ENCODE data around the gene FBXO28. TPM values are rescaled to one million over a fixed set of nuclear protein-coding genes. Genes with fewer than 3 reads are reported as not detected.

FBXO28 gene
- polyA plus RNA-seq, 1 of the 3 experiments (the other 2 are of a cell fraction): 8.1 TPM

DNA sequence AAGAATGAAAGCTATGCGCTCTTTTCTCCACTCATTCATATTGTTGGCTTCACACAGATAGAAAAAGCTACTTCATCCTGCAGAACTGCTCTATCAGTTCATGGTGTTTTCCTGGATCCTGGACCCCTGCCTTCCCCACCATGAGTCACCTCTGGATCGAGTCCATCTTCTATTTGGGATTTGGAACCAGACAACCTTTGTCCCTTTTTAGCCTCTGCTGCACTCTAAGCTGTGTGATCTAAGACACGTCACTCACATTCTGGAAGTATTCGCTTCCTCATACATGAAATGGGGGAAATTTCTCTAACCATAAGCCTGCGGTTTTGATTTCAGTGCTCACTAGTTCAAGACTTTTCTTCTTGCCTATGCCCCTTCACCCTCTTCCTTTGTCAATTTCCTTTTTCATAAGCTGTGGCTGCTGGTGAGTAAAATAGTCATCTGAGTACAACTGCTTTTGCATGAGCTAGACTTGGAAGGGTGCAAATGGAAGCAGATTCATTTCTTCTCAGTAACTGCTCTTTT lies 55.0 kb downstream of the FBXO28 start:
- H3K4me1 ChIP-seq (ENCODE audit: control insufficient read depth in 1 of 2, insufficient read depth in 2 of 2, low read depth in 1 of 2, low read length in 1 of 2): 0 out of 4 replicates have a peak, but pooled peaks cover 0 to 3% of the 10 kb centered on the region in 2 experiments
- peak overlapping the region; percentile 82; the same call in 1 of the 2 replicates for H2AFZ ChIP-seq (ENCODE audit: low read depth)
- H3K4me3 ChIP-seq (ENCODE audit: low read depth in 2 of 2, low read length in 1 of 2): peak overlapping the region in 1 of 2 experiments; percentile 7; a peak in 1 of 4 replicates

GRCh38 chr1:224169718-224170270 lies 55.9 kb downstream of the FBXO28 start:
- H3K9ac ChIP-seq: no peak overlapping the region
- no peaks in the 10 kb centered on the region for H3K9me2 ChIP-seq
- H3K36me3 ChIP-seq (replicated peaks in 1 of 2; ENCODE audit: control insufficient read depth in 1 of 2, insufficient read depth in 2 of 2, low read length in 1 of 2): no peaks in the 10 kb centered on the region
- ChIA-PET POLR2A (interaction anchor here (0.9 kb wide), 1 partner anchor 13 kb away, joined by 3 read pairs; no protein-coding TSS in a partner anchor), CTCF (interaction anchor here (0.8 to 1.7 kb wide), 5 partner anchors 8 to 164 kb away, joined by 3 to 6 read pairs (median 4); no protein-coding TSS in a partner anchor)
- H4K20me1 ChIP-seq (ENCODE audit: insufficient read depth): no peaks in the 10 kb centered on the region
- TF ChIP-seq CHD2 (IDR thresholded peaks at IDR 0.05; ENCODE audit: low read length, partially characterized antibody) (no peak), NRF1 (IDR thresholded peaks at IDR 0.05; ENCODE audit: low read depth, low read length) (no peak), POLR2AphosphoS5 (IDR thresholded peaks at IDR 0.05; ENCODE audit: low read depth, low read length) (no peak), TEAD4 (IDR thresholded peaks at IDR 0.05; ENCODE audit: borderline replicate concordance, insufficient read depth) (no peak), YY1 (IDR thresholded peaks at IDR 0.05; ENCODE audit: low read depth) (no peak), RXRA (IDR thresholded peaks at IDR 0.05; ENCODE audit: borderline replicate concordance, low read depth) (no peak), USF1 (IDR thresholded peaks at IDR 0.05; ENCODE audit: borderline replicate concordance, low read depth) (no peak)
- TF ChIP-seq, protein P1, sequence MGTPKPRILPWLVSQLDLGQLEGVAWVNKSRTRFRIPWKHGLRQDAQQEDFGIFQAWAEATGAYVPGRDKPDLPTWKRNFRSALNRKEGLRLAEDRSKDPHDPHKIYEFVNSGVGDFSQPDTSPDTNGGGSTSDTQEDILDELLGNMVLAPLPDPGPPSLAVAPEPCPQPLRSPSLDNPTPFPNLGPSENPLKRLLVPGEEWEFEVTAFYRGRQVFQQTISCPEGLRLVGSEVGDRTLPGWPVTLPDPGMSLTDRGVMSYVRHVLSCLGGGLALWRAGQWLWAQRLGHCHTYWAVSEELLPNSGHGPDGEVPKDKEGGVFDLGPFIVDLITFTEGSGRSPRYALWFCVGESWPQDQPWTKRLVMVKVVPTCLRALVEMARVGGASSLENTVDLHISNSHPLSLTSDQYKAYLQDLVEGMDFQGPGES (IDR thresholded peaks at IDR 0.05; ENCODE audit: low read depth, low read length): no peak
- H3K27me3 ChIP-seq (ENCODE audit: insufficient read depth): no peaks in the 10 kb centered on the region
- H3F3A ChIP-seq (replicated peaks; ENCODE audit: insufficient read depth): peaks cover 13% of the 10 kb centered on the region
- no peak overlapping the region for H3K4me3 ChIP-seq (ENCODE audit: low read depth in 2 of 2, low read length in 1 of 2)
- peak overlapping the region; percentile 67; the same call in 1 of the 2 replicates for H3K4me2 ChIP-seq
- WGBS (ENCODE audit: low lambda C conversion rate): 91% methylated on average over 4 of the region's 4 CpGs
- no peaks in the 10 kb centered on the region for H3K9me3 ChIP-seq
- DNase-seq: no peak
- 0 out of 4 replicates have a peak, but pooled peaks cover 0 to 3% of the 10 kb centered on the region in 2 experiments for H3K4me1 ChIP-seq (ENCODE audit: control insufficient read depth in 1 of 2, insufficient read depth in 2 of 2, low read depth in 1 of 2, low read length in 1 of 2)
- H2AFZ ChIP-seq (ENCODE audit: low read depth): no peak overlapping the region
- H3K27ac ChIP-seq (ENCODE audit: low read depth in 2 of 2, low read length in 1 of 2): no peak overlapping the region
- H3K79me2 ChIP-seq (ENCODE audit: insufficient read depth): no peaks in the 10 kb centered on the region

More for the DNA sequence above, 55.0 kb downstream of the FBXO28 start:
- Histone ChIP-seq H3K79me2 (ENCODE audit: insufficient read depth) (no peaks in the 10 kb centered on the region), H3K27me3 (ENCODE audit: insufficient read depth) (no peaks in the 10 kb centered on the region), H3K4me2 (peak overlapping the region; percentile 67; the same call in 1 of the 2 replicates), H3F3A (replicated peaks; ENCODE audit: insufficient read depth) (peaks cover 17% of the 10 kb centered on the region), H4K20me1 (ENCODE audit: insufficient read depth) (no peaks in the 10 kb centered on the region), H3K9ac (peak overlapping the region; percentile 28; the same call in 1 of the 2 replicates), H3K27ac (ENCODE audit: low read depth in 2 of 2, low read length in 1 of 2) (peak overlapping the region in 1 of 2 experiments; percentile 70; a peak in 2 of 4 replicates), H3K36me3 (replicated peaks in 1 of 2; ENCODE audit: control insufficient read depth in 1 of 2, insufficient read depth in 2 of 2, low read length in 1 of 2) (no peaks in the 10 kb centered on the region), H3K9me2 (no peaks in the 10 kb centered on the region), H3K9me3 (no peaks in the 10 kb centered on the region)
- no peak for DNase-seq
- peak; percentile 15; the same call in 1 of the 2 replicates for TF ChIP-seq TEAD4 (IDR thresholded peaks at IDR 0.05; ENCODE audit: borderline replicate concordance, insufficient read depth)
- peak; percentile 80 for TF ChIP-seq NFIC (IDR thresholded peaks at IDR 0.05; ENCODE audit: borderline replicate concordance)
- peak; percentile 48 for TF ChIP-seq JUND (IDR thresholded peaks at IDR 0.05)
- no peak for TF ChIP-seq USF1 (IDR thresholded peaks at IDR 0.05; ENCODE audit: borderline replicate concordance, low read depth)
- TF ChIP-seq NRF1 (IDR thresholded peaks at IDR 0.05; ENCODE audit: low read depth, low read length): no peak
- TF ChIP-seq RXRA (IDR thresholded peaks at IDR 0.05; ENCODE audit: borderline replicate concordance, low read depth): peak; percentile 63; the same call in 1 of the 2 replicates
- TF ChIP-seq EZH2phosphoT487 (IDR thresholded peaks at IDR 0.05; ENCODE audit: borderline replicate concordance, low read depth): no peak
- TF ChIP-seq, protein P2, sequence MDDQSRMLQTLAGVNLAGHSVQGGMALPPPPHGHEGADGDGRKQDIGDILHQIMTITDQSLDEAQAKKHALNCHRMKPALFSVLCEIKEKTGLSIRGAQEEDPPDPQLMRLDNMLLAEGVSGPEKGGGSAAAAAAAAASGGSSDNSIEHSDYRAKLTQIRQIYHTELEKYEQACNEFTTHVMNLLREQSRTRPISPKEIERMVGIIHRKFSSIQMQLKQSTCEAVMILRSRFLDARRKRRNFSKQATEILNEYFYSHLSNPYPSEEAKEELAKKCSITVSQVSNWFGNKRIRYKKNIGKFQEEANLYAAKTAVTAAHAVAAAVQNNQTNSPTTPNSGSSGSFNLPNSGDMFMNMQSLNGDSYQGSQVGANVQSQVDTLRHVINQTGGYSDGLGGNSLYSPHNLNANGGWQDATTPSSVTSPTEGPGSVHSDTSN (IDR thresholded peaks at IDR 0.05): 0 out of 2 replicates have a peak, but pooled peaks have one; percentile 27
- TF ChIP-seq FOSL2 (IDR thresholded peaks at IDR 0.05; ENCODE audit: borderline replicate concordance, low read depth): peak; percentile 62
- TF ChIP-seq ELF1 (IDR thresholded peaks at IDR 0.05): 0 out of 2 replicates have a peak, but pooled peaks have one; percentile 12
- 37% methylated on average over 5 of the region's 5 CpGs for WGBS (ENCODE audit: low lambda C conversion rate)
- CTCF ChIA-PET: interaction anchor here (0.9 to 1.7 kb wide), 5 partner anchors 9 to 165 kb away, joined by 3 to 6 read pairs (median 4); no protein-coding TSS in a partner anchor
- POLR2A ChIA-PET: interaction anchor here (0.5 kb wide), 1 partner anchor 1445 kb away, joined by 3 read pairs; no protein-coding TSS in a partner anchor

All from SK-N-SH (cell line).